T47D (cell line): ENCODE data around the gene KPNA5.
"Not testable (repeated sequence)": the region's sequence is repeated elsewhere in the genome, so short reads cannot be mapped to it uniquely, and the experiment has no call there.

ENCODE experiments used
- DNase-seq, 2 experiments: peaks; one replicate each; pipeline versions ENCODE4 v3.0.0 to v3.0.0-alpha.2; 2011 to 2012; ENCODE audit warnings: low read depth in 1 of 2, low spot score in 1 of 2
- JUND ChIP-seq: IDR thresholded peaks from 2 replicates; pipeline ENCODE4 v1.6.1; 2012; ENCODE audit warnings: low read depth
- in situ Hi-C: cut with HindIII; loops from 2 replicates; pipeline ENCODE4 v1.10.0; 2016; ENCODE audit warnings: low sequenced_read_pairs, low pct_unique_long_range_greater_than_20kb

KPNA5 gene

GRCh38 chr6:116726947-116727346 lies 45.9 kb downstream of the KPNA5 start:
- DNase-seq, result no peak
- TF ChIP-seq JUND, result no peak
- in situ Hi-C loops, result no loop called here

DNA sequence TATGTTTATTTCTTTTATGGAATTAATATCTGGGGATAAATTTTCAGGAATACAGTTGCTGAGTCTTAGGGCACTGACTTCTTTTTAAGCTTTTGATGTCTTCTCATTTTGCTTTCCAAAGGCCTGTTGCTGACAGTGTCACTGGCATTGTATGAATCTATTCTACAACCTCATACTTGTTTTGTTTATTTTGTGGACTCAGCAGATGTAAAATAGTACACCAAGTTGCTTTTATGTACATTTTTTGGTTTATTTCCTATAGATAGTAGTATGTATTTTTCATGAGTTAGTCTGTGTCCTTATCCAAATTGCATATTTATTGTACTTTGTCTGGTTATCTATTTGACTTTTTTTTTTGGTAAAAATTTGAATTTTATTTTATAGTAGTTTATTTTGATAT lies 49.5 kb downstream of the KPNA5 start:
- TF ChIP-seq JUND, result no peak
- DNase-seq, result no peak
- in situ Hi-C loops, result no loop called here

DNA sequence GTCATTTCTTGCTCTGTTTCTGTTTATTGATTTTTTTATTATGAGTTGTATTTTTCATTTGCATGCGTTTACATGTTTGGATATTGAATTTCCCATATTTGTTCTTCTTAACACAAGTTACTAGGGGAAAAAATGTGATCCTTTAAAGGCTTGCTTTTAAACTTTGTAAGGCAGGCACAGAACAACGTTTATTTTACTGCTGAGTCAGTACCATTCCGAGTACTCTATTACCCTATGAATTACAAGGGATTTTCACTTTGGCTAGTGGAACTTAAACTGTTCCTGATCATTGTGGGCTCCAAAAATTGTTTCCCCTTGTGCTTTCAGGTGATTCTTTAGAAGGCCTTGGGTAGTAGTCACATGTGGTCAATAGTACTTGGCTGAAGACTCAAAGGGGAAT lies 56.0 kb downstream of the KPNA5 start:
- no peak for TF ChIP-seq JUND
- no peak for DNase-seq
- in situ Hi-C loops, result no loop called here

- DNase-seq, result not testable (repeated sequence)
These were observed 59.5 kb downstream of the KPNA5 start for GRCh38 chr6:116740486-116740885.

GRCh38 chr6:116741571-116741970 lies 60.6 kb downstream of the KPNA5 start:
- in situ Hi-C loops, result no loop called here
- TF ChIP-seq JUND, result no peak
- DNase-seq, result no peak

More at GRCh38 chr6:116740486-116740885, 59.5 kb downstream of the KPNA5 start:
- in situ Hi-C loops, result not testable (repeated sequence)

GRCh38 chr6:116745176-116745575 lies 64.2 kb downstream of the KPNA5 start:
- TF ChIP-seq JUND, result no peak
- in situ Hi-C loops, result no loop called here
- DNase-seq, result no peak

- in situ Hi-C loops, result no loop called here
- no peak for TF ChIP-seq JUND
- DNase-seq, result no peak
These were observed 80.8 kb downstream of the KPNA5 start for GRCh38 chr6:116761779-116762178.

DNA sequence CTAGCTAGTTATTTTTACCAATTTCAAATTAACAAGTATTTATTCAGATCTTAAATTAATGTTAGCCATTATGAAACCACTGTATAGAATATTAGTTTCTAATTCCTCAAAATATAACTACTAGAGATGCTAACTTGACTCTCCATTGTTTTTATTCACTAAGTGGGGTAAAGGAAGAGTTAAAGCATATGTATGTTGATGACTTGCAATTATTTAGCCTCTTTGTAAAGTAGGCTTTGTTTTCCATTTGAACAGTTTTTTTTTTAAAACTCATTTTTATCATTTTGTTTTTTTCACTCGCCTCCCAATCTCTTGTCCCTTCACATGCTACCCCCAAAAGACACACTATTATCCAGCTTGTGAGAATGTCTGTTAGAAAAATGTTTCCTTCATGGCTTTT lies 81.2 kb downstream of the KPNA5 start:
- TF ChIP-seq JUND, result no peak
- DNase-seq, result no peak
- in situ Hi-C loops, result no loop called here

GRCh38 chr6:116763048-116763447 lies 82.0 kb downstream of the KPNA5 start:
- no peak for TF ChIP-seq JUND
- in situ Hi-C loops, result no loop called here
- DNase-seq, result no peak

- in situ Hi-C loops, result no loop called here
- no peak for DNase-seq
These were observed 83.1 kb downstream of the KPNA5 start for GRCh38 chr6:116763906-116764628.

GRCh38 chr6:116764629-116764960 lies 83.6 kb downstream of the KPNA5 start:
- DNase-seq, result no peak
- TF ChIP-seq JUND, result no peak
- in situ Hi-C loops, result no loop called here

More at GRCh38 chr6:116763906-116764628, 83.1 kb downstream of the KPNA5 start:
- no peak for TF ChIP-seq JUND

- in situ Hi-C loops, result no loop called here
- no peak for DNase-seq
- TF ChIP-seq JUND, result no peak
These were observed 84.2 kb downstream of the KPNA5 start, which contains the start of gene FAM162B for GRCh38 chr6:116764961-116765841. FAM162B (minus strand) TSS chr6:116765719; CDS start chr6:116765576, 143 bp downstream.

DNA sequence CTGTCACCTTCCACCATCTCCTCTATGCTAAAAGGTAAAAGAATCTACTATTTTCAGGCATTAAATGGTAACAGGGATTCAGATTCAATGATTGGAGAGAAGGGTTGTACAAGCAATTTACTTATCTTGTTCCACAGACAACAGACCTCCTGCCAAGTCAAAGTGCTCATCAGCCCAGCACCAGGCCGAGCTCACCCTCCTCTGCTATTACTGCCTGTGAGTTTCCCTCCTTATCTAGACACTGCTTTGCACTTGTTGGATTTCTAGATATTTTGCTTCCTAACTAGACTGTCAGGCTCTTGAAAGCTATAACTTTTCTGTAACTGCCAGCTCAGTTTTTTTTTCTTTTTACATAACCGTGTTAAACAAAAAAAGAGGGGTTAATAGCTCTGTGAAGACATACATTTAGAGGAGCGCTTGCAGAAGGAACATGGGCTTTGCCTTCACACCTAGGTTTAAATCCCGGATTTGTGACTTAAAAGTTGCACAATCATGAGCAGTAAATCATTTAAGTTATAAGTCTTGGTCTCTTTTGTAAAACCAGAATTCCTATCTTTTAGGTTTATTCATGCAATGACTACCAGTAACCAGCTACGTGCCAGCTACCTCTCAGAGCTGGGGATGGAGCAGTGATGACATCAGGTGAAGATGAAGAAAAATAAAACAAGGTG lies 85.6 kb downstream of the KPNA5 start:
- DNase-seq, result no peak
- in situ Hi-C loops, result no loop called here
- no peak for TF ChIP-seq JUND
